ENCODE data around the gene NPFF. TPM values are rescaled to one million over a fixed set of nuclear protein-coding genes. Genes with fewer than 3 reads are reported as not detected.

Gene NPFF
- polyA plus RNA-seq, 4 donors: 0.37 to 1.4 (median 0.59) TPM

DNA sequence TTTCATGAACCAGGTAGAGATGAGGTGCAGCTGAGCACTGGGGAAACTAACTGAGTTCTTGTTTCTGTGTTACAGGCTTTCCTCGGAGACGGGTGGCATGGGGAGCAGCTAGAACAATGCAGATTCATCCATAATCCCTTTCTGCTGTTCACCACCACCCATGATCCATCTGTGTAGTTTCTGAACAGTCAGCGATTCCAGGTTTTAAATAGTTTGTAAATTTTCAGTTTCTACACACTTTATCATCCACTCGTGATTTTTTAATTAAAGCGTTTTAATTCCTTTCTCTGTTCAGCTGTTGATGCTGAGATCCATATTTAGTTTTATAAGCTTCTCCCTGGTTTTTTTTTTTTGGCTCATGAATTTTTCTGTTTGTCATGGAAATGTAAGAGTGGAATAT, 28.0 kb downstream of the NPFF start:
- no peak for DNase-seq (ENCODE audit: low read depth in 4 of 4, low spot score in 3 of 4)

DNA sequence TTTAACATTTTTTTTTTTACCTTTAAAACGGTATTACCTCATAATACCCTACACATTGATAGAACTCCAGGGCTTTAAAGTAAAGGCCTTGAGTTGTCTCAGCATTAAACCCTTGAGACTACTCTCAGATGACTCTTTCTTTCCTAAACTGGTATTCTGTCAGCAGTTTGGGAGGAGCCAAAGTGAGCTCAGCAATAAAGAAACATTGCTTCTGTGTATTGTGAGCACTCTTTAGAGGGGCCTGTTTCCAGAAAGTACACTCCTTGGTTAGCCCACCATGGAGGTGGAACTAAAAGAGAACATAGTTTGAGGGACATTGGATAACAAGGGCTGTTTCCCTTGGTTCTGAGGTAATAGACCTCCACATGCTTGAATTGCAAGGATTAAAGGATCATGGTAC, 28.4 kb downstream of the NPFF start:
- no peak for DNase-seq (ENCODE audit: low read depth in 4 of 4, low spot score in 3 of 4)

DNA sequence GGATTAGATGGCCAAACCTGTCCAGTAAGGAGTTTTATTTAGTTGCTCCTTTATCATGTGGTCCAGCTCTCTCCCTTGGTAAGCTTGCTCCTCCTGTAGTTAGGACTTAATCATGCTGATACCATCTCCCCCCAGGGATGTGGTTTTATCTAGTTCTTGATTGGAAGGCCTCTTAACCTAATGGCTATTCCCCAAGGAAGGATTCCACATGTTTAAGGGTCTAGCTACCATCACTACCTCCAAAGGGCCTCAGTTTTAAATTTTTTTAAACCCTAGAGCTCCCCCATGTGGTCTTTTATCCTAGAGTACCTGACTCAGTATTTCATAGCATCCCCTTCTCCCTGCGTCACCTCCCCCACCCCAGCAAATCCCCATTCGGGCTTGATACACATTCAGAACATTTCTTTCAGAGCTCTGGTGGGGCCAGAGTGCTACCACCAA, 30.5 kb downstream of the NPFF start:
- DNase-seq (ENCODE audit: low read depth in 4 of 4, low spot score in 3 of 4): no peak

DNA sequence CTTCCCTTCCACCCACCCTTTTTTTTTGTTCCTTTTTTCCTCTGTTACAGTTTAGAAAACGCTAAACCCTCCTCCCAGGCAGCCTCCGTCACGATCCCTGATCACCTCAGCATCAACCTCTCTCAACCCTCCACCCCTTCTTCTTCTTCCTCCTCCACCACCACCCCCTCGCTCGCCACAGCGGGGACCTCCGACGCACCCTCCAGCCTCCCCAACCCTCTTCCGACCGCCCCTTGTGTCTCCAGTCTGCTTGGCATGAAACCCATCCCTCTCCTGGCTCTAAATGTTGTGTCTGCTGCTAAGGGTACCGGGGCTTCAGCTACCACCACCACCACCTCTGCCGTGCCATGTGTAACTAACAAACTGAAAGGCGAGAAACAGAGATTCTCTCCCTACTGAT, 32.5 kb downstream of the NPFF start:
- no peak for DNase-seq (ENCODE audit: low read depth in 4 of 4, low spot score in 3 of 4)

DNA sequence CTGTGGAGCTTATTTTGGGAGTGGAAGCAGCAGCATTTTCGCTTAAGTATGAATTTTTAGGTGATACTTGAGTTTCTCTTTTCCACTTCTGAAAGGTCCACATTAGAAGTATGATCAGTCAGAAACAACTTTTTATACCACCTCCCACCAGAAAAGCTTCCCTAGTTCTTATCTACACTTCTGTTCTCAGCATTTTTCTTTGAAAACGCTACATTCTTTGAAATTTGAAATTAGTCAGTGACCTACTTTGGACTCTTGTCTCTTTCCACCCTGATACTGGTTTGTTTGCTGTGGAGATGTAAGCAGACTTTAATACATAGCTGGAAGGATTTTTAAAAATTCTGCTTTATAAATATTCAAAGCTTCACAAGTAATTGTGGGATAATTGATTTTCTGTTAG, 33.2 kb downstream of the NPFF start:
- no peak for DNase-seq (ENCODE audit: low read depth in 4 of 4, low spot score in 3 of 4)

GRCh38 chr12:53472056-53472582, 35.2 kb downstream of the NPFF start:
- DNase-seq (ENCODE audit: low read depth in 4 of 4, low spot score in 3 of 4): no peak

DNA sequence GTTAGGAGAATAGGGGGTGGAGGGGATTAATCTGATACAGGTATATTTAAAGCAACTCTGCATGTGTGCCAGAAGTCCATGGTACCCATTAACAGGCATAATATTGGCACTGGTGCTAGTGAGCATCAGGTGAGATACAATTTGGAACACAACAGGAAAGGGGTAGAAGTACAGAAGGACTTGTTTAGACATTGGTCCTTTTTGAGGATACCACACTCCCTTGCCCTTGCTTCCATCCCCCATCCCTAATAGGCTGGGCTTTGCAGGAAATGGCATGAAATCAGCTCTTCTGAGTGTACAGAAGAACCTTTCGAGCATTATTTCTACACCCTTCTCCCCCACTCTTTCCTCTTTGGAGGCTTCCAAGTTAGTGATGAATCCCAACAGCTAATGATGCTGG, 39.0 kb downstream of the NPFF start:
- no peak for DNase-seq (ENCODE audit: low read depth in 4 of 4, low spot score in 3 of 4)

GRCh38 chr12:53467880-53468279, 39.4 kb downstream of the NPFF start:
- DNase-seq (ENCODE audit: low read depth in 4 of 4, low spot score in 3 of 4): no peak

GRCh38 chr12:53467082-53467481, 40.2 kb downstream of the NPFF start:
- DNase-seq (ENCODE audit: low read depth in 4 of 4, low spot score in 3 of 4): no peak

DNA sequence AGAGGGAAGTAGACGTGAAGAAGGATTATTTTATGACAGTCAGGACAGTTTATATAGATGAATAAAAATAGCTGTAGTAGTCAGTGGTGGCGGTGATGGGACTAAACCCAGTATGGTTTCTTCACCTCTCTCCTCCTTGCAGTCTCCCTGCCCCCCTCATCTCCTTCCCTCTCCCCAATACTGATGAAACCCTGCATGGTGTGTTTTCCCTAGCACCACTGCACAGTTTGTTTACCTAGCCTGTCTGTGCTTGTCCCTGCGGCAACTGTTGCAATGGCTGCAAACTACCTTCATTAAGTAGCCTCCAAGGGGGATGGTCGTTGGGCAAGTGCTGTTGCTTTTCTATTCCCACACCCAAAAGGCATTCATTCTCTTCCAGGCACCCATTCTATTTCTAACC, 40.6 kb downstream of the NPFF start:
- no peak for DNase-seq (ENCODE audit: low read depth in 4 of 4, low spot score in 3 of 4)

GRCh38 chr12:53465679-53466078, 41.6 kb downstream of the NPFF start:
- DNase-seq (ENCODE audit: low read depth in 4 of 4, low spot score in 3 of 4): no peak

DNA sequence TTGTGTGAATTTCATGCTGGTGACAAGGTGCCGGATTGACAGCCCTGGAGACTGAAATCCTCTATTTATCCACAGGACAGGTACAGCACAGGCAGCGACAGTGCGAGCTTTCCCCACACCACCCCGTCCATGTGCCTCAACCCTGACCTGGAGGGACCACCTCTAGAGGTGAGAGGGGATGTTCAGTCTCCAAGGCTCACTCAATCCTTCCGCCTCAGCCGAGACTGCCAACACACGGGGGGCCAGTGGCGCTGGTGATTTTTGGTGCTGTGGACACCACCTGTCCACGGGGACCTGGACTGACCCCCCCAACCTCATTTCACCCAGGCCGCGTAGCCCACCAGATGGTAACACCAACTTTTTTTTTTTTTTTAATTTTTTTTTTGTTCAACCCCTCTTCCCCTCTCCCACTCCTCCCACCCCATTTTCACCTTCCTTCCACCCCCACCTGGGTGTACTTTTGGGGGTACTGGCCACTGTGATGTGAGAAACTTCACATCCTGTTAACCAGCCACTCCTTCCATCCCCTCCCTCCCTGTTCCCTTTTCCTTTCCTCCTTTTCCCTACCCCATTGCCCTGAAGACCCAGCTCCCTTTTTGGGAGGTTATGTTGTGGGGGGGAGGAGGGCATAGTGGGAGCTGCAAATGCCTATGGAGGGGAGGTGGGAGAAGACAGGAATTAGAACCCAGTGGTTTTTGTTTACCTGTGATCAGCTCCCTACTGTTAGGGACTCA, 42.4 kb downstream of the NPFF start:
- DNase-seq (ENCODE audit: low read depth in 4 of 4, low spot score in 3 of 4): no peak

DNA sequence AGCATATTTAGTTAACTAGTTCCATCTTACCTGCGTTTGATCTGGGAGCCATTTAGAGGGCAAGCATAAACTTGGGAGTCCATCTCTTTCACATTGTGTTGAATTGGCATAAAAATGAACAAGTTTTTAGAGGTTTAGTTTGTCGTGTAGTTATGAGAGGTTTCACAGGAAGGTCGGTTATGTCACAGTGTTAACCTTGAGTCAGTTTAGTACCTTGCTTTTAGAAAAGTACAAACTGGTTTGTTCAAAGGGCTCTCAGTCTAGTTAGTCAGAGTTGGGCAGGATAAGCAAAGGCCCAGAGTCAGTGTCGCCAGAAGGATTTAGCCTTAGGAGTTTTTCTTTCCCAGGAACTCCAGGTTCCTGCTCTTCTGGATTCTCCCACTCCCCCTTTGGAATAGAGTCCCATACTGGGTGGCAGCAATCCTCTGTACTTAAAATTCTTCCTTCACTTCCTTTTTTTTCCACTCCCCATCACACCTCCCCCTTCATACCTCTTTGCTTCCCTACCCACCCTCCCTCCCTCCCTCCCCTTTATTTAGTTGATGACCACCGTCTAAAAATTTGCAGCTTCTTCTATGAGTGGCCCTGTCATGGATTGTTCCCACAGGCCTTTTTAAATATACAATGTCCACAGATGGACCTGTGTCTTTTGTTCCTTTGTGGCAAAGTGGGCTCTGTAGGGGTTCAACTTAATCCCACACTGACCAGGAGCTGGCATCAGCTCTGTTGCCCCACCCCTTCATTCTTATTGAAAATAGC, 43.3 kb downstream of the NPFF start:
- no peak for DNase-seq (ENCODE audit: low read depth in 4 of 4, low spot score in 3 of 4)

DNA sequence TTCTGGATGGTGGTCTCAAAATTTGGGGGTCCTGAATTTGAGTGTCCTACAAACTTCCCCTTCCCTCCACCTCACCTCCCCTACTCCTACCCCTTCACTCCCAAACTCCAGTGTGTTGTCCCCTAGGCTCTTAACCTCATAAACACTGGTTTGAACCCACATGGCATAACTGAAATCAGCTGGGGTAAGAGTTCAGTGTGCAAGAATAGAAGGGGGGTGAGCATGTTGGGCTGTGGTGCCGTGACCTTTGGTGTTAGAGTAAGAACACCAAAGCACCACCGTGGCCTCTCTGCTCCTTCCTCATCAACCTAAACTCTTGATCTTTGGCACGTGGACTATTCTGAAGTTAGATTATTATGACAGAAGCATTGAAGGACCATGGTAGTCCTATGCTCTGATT, 44.3 kb downstream of the NPFF start:
- DNase-seq (ENCODE audit: low read depth in 4 of 4, low spot score in 3 of 4): no peak

DNA sequence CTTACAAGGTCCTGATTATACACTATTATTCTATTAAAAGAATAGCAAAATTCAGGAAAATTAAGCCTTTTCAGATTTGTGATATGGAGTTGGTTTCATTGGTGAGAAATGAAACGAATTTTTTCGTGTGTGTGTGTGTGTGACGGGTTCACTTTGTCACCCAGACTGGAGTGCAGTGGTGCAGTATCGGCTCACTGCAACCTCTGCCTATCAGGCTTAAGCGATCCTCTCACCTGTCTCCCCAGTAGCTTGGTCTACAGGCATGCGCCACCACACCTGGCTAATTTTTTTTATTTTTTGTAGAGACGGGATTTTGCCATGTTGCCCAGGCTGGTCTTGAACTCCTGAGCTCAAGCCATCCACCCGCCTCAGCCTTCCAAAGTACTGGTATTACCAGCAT, 45.7 kb downstream of the NPFF start:
- DNase-seq (ENCODE audit: low read depth in 4 of 4, low spot score in 3 of 4): no peak

DNA sequence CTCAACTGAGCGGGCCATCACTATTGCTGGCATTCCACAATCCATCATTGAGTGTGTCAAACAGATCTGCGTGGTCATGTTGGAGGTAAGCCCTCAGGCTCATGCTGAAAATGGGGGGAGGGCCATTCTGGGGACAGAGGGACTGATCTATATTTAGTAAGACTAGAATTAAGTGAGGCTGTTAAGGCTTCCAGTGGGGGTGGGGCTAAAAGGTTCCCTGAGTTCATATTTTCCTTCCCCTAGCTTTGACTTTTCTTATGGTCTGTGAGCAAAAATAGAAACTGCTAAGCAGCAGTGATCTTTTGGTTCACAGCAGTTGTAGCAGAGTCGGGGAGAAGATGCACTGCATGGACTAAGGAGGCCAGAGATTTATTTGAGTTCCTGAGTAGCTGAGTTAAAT, 46.2 kb downstream of the NPFF start:
- no peak for DNase-seq (ENCODE audit: low read depth in 4 of 4, low spot score in 3 of 4)

DNA sequence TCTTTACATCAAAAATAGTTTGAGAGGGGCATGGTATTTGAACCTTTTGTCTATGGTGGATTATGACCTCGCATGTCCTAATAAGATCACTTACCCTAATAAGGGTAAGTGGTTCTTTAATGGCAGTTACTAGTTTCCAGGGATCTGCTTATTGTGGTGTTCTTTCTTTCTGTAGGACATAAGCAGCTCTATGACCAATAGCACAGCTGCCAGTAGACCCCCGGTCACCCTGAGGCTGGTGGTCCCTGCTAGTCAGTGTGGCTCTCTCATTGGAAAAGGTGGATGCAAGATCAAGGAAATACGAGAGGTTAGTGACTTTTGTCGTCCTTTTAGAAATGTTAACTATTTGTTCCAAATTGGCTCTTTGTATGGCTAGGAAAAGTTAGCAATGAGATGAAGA, 48.2 kb downstream of the NPFF start:
- DNase-seq (ENCODE audit: low read depth in 4 of 4, low spot score in 3 of 4): no peak

Other genes starting within 250 kb of the NPFF start
- 10 to 100 TPM in 1 of 4 donors, 1 to 10 TPM in 3; 8.9 to 11.3 (median 9.1) TPM for gene ESPL1, start 239.2 kb downstream of the NPFF start, polyA plus RNA-seq (ENCODE audit: insufficient read length in 4 of 4)
- 100 to 1,000 TPM; 642 to 677 (median 662) TPM for gene PFDN5, start 211.9 kb downstream of the NPFF start, polyA plus RNA-seq (ENCODE audit: insufficient read length in 4 of 4)
- 10 to 100 TPM; 49.8 to 62.4 (median 51.0) TPM for gene MYG1, start 207.8 kb downstream of the NPFF start, polyA plus RNA-seq (ENCODE audit: insufficient read length in 4 of 4)
- gene AAAS, start 185.9 kb downstream of the NPFF start, polyA plus RNA-seq (ENCODE audit: insufficient read length in 4 of 4): 10 to 100 TPM; 76.1 to 84.9 (median 79.1) TPM
- under 1 TPM; 0.14 to 0.30 (median 0.16) TPM for gene SP7, start 171.1 kb downstream of the NPFF start, polyA plus RNA-seq (ENCODE audit: insufficient read length in 4 of 4)
- gene SP1, start 127.3 kb downstream of the NPFF start, polyA plus RNA-seq (ENCODE audit: insufficient read length in 4 of 4): 10 to 100 TPM; 67.0 to 85.0 (median 78.8) TPM
- gene AMHR2, start 83.6 kb downstream of the NPFF start, polyA plus RNA-seq (ENCODE audit: insufficient read length in 4 of 4): under 1 TPM; 0.21 to 0.54 (median 0.38) TPM
- gene PRR13, start 65.8 kb downstream of the NPFF start, polyA plus RNA-seq (ENCODE audit: insufficient read length in 4 of 4): 100 to 1,000 TPM; 186 to 223 (median 206) TPM
- gene PCBP2, start 55.4 kb downstream of the NPFF start, polyA plus RNA-seq (ENCODE audit: insufficient read length in 4 of 4): 1,000 to 10,000 TPM; 1,030 to 1,212 (median 1,099) TPM
- 10 to 100 TPM; 23.1 to 28.5 (median 24.7) TPM for gene MAP3K12, start 8.0 kb downstream of the NPFF start, polyA plus RNA-seq (ENCODE audit: insufficient read length in 4 of 4)
- gene TARBP2, start 6.2 kb downstream of the NPFF start, polyA plus RNA-seq (ENCODE audit: insufficient read length in 4 of 4): 10 to 100 TPM; 43.0 to 57.0 (median 45.7) TPM
- 10 to 100 TPM; 38.4 to 47.0 (median 44.8) TPM for gene ATF7, start 118.9 kb upstream of the NPFF start, polyA plus RNA-seq (ENCODE audit: insufficient read length in 4 of 4)
- gene ATP5MC2, start 168.6 kb upstream of the NPFF start, polyA plus RNA-seq (ENCODE audit: insufficient read length in 4 of 4): 100 to 1,000 TPM; 523 to 667 (median 570) TPM
- 100 to 1,000 TPM; 127 to 141 (median 128) TPM for gene CALCOCO1, start 220.0 kb upstream of the NPFF start, polyA plus RNA-seq (ENCODE audit: insufficient read length in 4 of 4)
- under 1 TPM in 1 of 4 donors, not detected in 3; 0.22 TPM for gene CISTR, start 244.5 kb upstream of the NPFF start, polyA plus RNA-seq (ENCODE audit: insufficient read length in 4 of 4)

All from right renal pelvis (tissue), 4 donors.